ENCODE data around the gene S100G.

Gene S100G

DNA sequence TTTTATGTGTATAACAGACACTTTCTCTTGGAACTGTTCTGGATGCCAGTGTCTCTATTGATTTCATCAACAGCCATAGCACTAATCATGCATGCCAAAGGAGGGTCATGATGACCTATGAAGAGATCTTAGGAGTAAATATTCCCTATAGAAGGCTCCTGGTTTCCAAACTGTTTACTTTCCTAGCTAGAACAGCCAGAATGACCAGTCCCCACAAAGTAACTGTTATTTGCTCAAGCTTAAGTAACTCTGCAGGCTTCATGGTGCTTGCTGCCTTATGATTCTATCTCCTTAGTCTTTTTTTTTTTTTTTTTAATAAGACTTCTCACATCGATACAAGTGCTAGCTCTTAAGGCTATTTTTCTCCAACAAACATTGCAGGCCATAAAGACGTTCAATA lies 12.4 kb downstream of the S100G start:
- Histone ChIP-seq H3K4me2 (ENCODE audit: insufficient read depth, low read length) (no peak overlapping the region), H3K4me1 (ENCODE audit: insufficient read depth, low read length) (no peaks in the 10 kb centered on the region), H2AFZ (ENCODE audit: low read depth, low read length) (no peak overlapping the region), H3K27me3 (ENCODE audit: insufficient read depth, low read length, poor library complexity) (no peaks in the 10 kb centered on the region), H4K20me1 (ENCODE audit: insufficient read depth, low read length) (no peaks in the 10 kb centered on the region), H3K9ac (ENCODE audit: low read depth, low read length) (no peak overlapping the region), H3K36me3 (ENCODE audit: insufficient read depth, low read length) (peaks cover 13% of the 10 kb centered on the region; the same call in 1 of the 2 replicates), H3K9me3 (ENCODE audit: insufficient read depth, low read length, severe bottlenecking) (no peaks in the 10 kb centered on the region), H3K79me2 (ENCODE audit: insufficient read depth, low read length) (no peaks in the 10 kb centered on the region), H3K4me3 (ENCODE audit: low read depth in 1 of 2, low read length in 2 of 2) (no peak overlapping the region), H3K27ac (ENCODE audit: low read length) (no peak overlapping the region)
- DNase-seq, result no peak
- no peak for ATAC-seq (ENCODE audit: insufficient read depth, low read depth)
- no peak for TF ChIP-seq EZH2 (IDR thresholded peaks at IDR 0.05; ENCODE audit: borderline replicate concordance, low read depth, low read length, severe bottlenecking)
- TF ChIP-seq, protein P1, sequence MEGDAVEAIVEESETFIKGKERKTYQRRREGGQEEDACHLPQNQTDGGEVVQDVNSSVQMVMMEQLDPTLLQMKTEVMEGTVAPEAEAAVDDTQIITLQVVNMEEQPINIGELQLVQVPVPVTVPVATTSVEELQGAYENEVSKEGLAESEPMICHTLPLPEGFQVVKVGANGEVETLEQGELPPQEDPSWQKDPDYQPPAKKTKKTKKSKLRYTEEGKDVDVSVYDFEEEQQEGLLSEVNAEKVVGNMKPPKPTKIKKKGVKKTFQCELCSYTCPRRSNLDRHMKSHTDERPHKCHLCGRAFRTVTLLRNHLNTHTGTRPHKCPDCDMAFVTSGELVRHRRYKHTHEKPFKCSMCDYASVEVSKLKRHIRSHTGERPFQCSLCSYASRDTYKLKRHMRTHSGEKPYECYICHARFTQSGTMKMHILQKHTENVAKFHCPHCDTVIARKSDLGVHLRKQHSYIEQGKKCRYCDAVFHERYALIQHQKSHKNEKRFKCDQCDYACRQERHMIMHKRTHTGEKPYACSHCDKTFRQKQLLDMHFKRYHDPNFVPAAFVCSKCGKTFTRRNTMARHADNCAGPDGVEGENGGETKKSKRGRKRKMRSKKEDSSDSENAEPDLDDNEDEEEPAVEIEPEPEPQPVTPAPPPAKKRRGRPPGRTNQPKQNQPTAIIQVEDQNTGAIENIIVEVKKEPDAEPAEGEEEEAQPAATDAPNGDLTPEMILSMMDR (IDR thresholded peaks at IDR 0.05; ENCODE audit: borderline replicate concordance, extremely low read depth, low read length, poor library complexity, severe bottlenecking), result no peak

DNA sequence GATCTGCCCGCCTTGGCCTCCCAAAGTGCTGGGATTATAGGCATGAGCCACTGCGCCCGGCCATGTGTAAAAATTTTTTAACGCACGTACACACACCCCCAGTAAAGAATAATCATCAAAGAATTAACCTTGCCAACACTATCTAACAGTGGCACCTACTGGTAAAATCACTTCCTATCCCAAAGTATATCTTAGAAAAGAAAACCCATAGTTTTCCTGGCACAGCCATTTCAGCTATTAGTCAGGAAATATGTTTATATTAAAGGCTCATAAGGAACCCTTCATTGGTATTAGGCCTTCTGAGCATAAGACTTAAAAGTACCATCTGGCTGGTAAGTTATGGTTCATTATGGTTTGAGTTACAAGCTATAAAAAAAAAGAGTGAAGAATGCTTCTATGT lies 14.1 kb downstream of the S100G start:
- Histone ChIP-seq H3K4me3 (ENCODE audit: low read depth in 1 of 2, low read length in 2 of 2) (no peak overlapping the region), H3K36me3 (ENCODE audit: insufficient read depth, low read length) (peaks cover 13% of the 10 kb centered on the region; the same call in 1 of the 2 replicates), H3K9ac (ENCODE audit: low read depth, low read length) (no peak overlapping the region), H4K20me1 (ENCODE audit: insufficient read depth, low read length) (no peaks in the 10 kb centered on the region), H3K9me3 (ENCODE audit: insufficient read depth, low read length, severe bottlenecking) (no peaks in the 10 kb centered on the region), H3K27ac (ENCODE audit: low read length) (no peak overlapping the region), H3K4me1 (ENCODE audit: insufficient read depth, low read length) (no peaks in the 10 kb centered on the region), H3K79me2 (ENCODE audit: insufficient read depth, low read length) (no peaks in the 10 kb centered on the region), H3K27me3 (ENCODE audit: insufficient read depth, low read length, poor library complexity) (no peaks in the 10 kb centered on the region), H3K4me2 (ENCODE audit: insufficient read depth, low read length) (no peak overlapping the region), H2AFZ (ENCODE audit: low read depth, low read length) (no peak overlapping the region)
- DNase-seq (no peak), ATAC-seq (ENCODE audit: insufficient read depth, low read depth) (no peak)
- TF ChIP-seq, protein P1 (IDR thresholded peaks at IDR 0.05; ENCODE audit: borderline replicate concordance, extremely low read depth, low read length, poor library complexity, severe bottlenecking), result no peak
- no peak for TF ChIP-seq EZH2 (IDR thresholded peaks at IDR 0.05; ENCODE audit: borderline replicate concordance, low read depth, low read length, severe bottlenecking)

DNA sequence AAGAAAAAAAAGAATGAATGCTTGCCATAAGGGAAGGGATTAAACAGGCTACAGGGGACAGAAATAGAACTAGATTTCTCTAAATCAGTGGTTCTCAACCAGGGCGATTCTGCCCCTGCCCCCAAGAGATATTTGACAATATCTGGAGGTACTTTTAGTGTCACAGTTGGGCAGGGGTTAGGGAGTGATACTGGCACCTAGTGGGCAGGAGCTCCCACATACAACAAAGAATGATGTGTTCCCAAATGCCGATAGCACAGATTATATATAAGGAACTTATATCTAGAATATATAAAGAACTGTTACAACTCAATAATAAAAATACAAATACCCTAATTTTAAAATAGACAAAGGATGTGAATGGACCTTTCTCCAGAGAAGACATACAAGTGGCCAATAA lies 14.7 kb downstream of the S100G start:
- DNase-seq (no peak), ATAC-seq (ENCODE audit: insufficient read depth, low read depth) (no peak)
- TF ChIP-seq, protein P1 (IDR thresholded peaks at IDR 0.05; ENCODE audit: borderline replicate concordance, extremely low read depth, low read length, poor library complexity, severe bottlenecking), result no peak
- TF ChIP-seq EZH2 (IDR thresholded peaks at IDR 0.05; ENCODE audit: borderline replicate concordance, low read depth, low read length, severe bottlenecking), result no peak
- Histone ChIP-seq H3K27ac (ENCODE audit: low read length) (no peak overlapping the region), H2AFZ (ENCODE audit: low read depth, low read length) (no peak overlapping the region), H3K9me3 (ENCODE audit: insufficient read depth, low read length, severe bottlenecking) (no peaks in the 10 kb centered on the region), H3K27me3 (ENCODE audit: insufficient read depth, low read length, poor library complexity) (no peaks in the 10 kb centered on the region), H3K4me2 (ENCODE audit: insufficient read depth, low read length) (no peak overlapping the region), H3K79me2 (ENCODE audit: insufficient read depth, low read length) (no peaks in the 10 kb centered on the region), H3K9ac (ENCODE audit: low read depth, low read length) (no peak overlapping the region), H3K36me3 (ENCODE audit: insufficient read depth, low read length) (peaks cover 13% of the 10 kb centered on the region; the same call in 1 of the 2 replicates), H4K20me1 (ENCODE audit: insufficient read depth, low read length) (no peaks in the 10 kb centered on the region), H3K4me3 (ENCODE audit: low read depth in 1 of 2, low read length in 2 of 2) (no peak overlapping the region), H3K4me1 (ENCODE audit: insufficient read depth, low read length) (no peaks in the 10 kb centered on the region)

DNA sequence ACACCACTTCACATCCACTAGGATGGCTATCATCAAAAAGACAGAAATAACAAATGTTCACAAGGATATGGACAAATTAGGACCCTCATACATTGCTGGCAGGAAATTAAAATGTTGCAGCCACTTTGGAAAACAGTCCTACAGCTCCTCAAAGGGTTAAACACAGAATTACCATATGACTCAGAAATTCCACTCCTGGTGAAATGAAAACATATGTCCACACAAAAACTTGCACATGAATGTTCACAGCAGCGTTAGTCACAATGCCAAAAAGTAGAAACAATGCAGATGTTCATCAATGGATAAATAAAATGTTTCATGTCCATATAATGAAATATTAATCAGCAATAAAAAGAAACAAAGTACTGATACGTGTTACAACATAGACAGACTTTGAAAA lies 15.1 kb downstream of the S100G start:
- Histone ChIP-seq H3K4me3 (ENCODE audit: low read depth in 1 of 2, low read length in 2 of 2) (no peak overlapping the region), H2AFZ (ENCODE audit: low read depth, low read length) (no peak overlapping the region), H3K9me3 (ENCODE audit: insufficient read depth, low read length, severe bottlenecking) (no peaks in the 10 kb centered on the region), H4K20me1 (ENCODE audit: insufficient read depth, low read length) (no peaks in the 10 kb centered on the region), H3K27ac (ENCODE audit: low read length) (no peak overlapping the region), H3K9ac (ENCODE audit: low read depth, low read length) (no peak overlapping the region), H3K4me2 (ENCODE audit: insufficient read depth, low read length) (no peak overlapping the region), H3K79me2 (ENCODE audit: insufficient read depth, low read length) (no peaks in the 10 kb centered on the region), H3K36me3 (ENCODE audit: insufficient read depth, low read length) (peaks cover 16% of the 10 kb centered on the region), H3K27me3 (ENCODE audit: insufficient read depth, low read length, poor library complexity) (no peaks in the 10 kb centered on the region), H3K4me1 (ENCODE audit: insufficient read depth, low read length) (no peaks in the 10 kb centered on the region)
- TF ChIP-seq, protein P1 (IDR thresholded peaks at IDR 0.05; ENCODE audit: borderline replicate concordance, extremely low read depth, low read length, poor library complexity, severe bottlenecking), result no peak
- no peak for TF ChIP-seq EZH2 (IDR thresholded peaks at IDR 0.05; ENCODE audit: borderline replicate concordance, low read depth, low read length, severe bottlenecking)
- DNase-seq (no peak), ATAC-seq (ENCODE audit: insufficient read depth, low read depth) (no peak)

All from DND-41 (cell line).